22Rv1 (cell line): ENCODE results near the gene CCDC102B.
"Not testable (repeated sequence)": the region's sequence is repeated elsewhere in the genome, so short reads cannot be mapped to it uniquely, and the experiment has no call there.

Experiments
- H3K27ac ChIP-seq: fragments of 450-650 bp; 2 replicates; pipeline ENCODE4 v1.5.1; 2017
- ZFX ChIP-seq: fragments of 450-650 bp; IDR thresholded peaks from 2 replicates; pipeline ENCODE4 v1.6.1; 2017; ENCODE audit warnings: antibody characterized with exemption, borderline replicate concordance
- TF ChIP-seq, protein P1 (sequence below): fragments of 450-650 bp; IDR thresholded peaks from 2 replicates; pipeline ENCODE4 v1.5.1; 2017; ENCODE audit warnings: mild to moderate bottlenecking

CCDC102B gene

GRCh38 chr18:69002233-69002632 is 204.4 kb downstream of the CCDC102B start:
- no peak overlapping the region for H3K27ac ChIP-seq
- no peak for TF ChIP-seq ZFX
- TF ChIP-seq, protein P1, sequence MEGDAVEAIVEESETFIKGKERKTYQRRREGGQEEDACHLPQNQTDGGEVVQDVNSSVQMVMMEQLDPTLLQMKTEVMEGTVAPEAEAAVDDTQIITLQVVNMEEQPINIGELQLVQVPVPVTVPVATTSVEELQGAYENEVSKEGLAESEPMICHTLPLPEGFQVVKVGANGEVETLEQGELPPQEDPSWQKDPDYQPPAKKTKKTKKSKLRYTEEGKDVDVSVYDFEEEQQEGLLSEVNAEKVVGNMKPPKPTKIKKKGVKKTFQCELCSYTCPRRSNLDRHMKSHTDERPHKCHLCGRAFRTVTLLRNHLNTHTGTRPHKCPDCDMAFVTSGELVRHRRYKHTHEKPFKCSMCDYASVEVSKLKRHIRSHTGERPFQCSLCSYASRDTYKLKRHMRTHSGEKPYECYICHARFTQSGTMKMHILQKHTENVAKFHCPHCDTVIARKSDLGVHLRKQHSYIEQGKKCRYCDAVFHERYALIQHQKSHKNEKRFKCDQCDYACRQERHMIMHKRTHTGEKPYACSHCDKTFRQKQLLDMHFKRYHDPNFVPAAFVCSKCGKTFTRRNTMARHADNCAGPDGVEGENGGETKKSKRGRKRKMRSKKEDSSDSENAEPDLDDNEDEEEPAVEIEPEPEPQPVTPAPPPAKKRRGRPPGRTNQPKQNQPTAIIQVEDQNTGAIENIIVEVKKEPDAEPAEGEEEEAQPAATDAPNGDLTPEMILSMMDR = peak; percentile 42

DNA sequence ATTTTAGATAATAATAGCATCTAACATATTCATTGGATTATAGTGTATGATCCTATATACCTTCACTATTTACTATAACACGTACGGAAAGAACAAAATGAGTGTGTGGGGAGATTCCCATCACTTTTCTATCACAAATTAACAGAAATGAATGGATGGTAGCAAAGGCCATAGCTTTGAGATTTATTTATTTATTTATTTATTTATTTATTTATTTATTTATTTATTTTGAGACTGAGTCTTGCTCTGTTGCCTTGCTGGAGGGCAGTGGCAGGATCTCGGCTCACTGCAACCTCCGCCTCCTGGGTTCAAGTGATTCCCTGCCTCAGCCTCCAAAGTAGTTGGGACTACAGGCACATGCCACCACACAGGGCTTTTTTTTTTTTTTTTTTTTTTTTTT is 208.3 kb downstream of the CCDC102B start:
- not testable (repeated sequence) for H3K27ac ChIP-seq

DNA sequence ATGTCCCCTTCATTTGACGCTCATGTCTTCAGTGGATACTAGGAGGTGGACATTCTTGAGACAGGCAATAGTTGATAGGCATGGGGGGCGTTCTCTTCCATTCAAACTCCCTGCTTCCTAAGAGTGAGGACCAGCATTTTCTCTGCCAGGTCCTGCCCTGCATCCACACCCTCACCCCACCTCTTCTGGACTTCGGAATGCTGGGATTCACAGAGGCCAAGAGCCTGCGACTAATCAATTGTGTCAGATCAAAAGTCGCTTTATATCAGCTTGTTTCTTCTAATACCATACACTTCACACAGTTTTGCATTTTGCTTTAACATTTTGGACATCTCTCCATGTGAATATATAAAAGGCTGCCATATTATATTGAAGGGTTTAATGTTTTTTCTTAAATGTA is 210.7 kb downstream of the CCDC102B start:
- H3K27ac ChIP-seq = no peak overlapping the region
- TF ChIP-seq, protein P1 = no peak
- no peak for TF ChIP-seq ZFX

- TF ChIP-seq ZFX = no peak
- TF ChIP-seq, protein P1 = no peak
- H3K27ac ChIP-seq = no peak overlapping the region
Observed at GRCh38 chr18:69021211-69021805, 223.4 kb downstream of the CCDC102B start.

GRCh38 chr18:69022426-69022825 is 224.5 kb downstream of the CCDC102B start:
- TF ChIP-seq, protein P1 = no peak
- no peak for TF ChIP-seq ZFX
- no peak overlapping the region for H3K27ac ChIP-seq

DNA sequence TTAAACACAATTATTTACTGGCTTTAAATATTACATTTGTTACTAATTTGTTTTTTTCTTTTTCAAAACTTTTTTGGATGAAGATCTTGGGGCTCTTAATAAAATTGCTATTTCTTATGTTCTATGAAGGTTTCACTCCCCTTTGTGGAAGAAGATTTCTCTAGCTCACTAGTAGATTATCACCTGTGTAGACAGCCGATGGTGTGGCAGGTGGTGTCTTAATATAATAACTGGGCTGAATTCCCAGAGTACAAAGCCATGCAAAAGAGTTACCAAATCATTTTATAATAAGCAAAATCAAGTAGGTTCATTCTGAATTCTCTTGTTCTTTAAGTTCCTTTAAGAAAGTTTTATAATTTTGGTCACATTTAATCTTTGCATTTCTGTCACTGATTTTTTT is 233.7 kb downstream of the CCDC102B start:
- TF ChIP-seq, protein P1 = no peak
- no peak for TF ChIP-seq ZFX

GRCh38 chr18:69032009-69032408 is 234.1 kb downstream of the CCDC102B start:
- H3K27ac ChIP-seq = no peak overlapping the region
- TF ChIP-seq, protein P1 = no peak
- TF ChIP-seq ZFX = no peak

More for the DNA sequence above, 233.7 kb downstream of the CCDC102B start:
- no peak overlapping the region for H3K27ac ChIP-seq

GRCh38 chr18:69035756-69036155 is 237.9 kb downstream of the CCDC102B start:
- H3K27ac ChIP-seq = no peak overlapping the region
- TF ChIP-seq, protein P1 = no peak
- no peak for TF ChIP-seq ZFX
